Suprapubic skin (tissue), 4 donors: ENCODE data around the gene ACTBL2. TPM values are rescaled to one million over a fixed set of nuclear protein-coding genes. Genes with fewer than 3 reads are reported as not detected.

Experiments used
- DNase-seq, 2 donors: peaks; one replicate each; pipeline ENCODE4 v3.0.0-alpha.2; 2019; ENCODE audit warnings: low spot score in 2 of 2
- H3K27ac ChIP-seq: fragments of 200-600 bp; sonication (generic); one replicate; pipeline ENCODE4 v1.5.1; 2019
- H3K27me3 ChIP-seq: fragments of 200-600 bp; sonication (generic); one replicate; pipeline ENCODE4 v1.5.1; 2019
- H3K36me3 ChIP-seq: fragments of 200-600 bp; sonication (generic); one replicate; pipeline ENCODE4 v1.5.1; 2019
- H3K4me1 ChIP-seq: fragments of 200-600 bp; sonication (generic); one replicate; pipeline ENCODE4 v1.5.1; 2019
- H3K4me3 ChIP-seq: fragments of 200-600 bp; sonication (generic); one replicate; pipeline ENCODE4 v1.5.1; 2019; ENCODE audit warnings: mild to moderate bottlenecking
- H3K9me3 ChIP-seq: fragments of 200-600 bp; sonication (generic); one replicate; pipeline ENCODE4 v1.5.1; 2019
- EP300 ChIP-seq: sonication (generic); formaldehyde crosslinking; IDR thresholded peaks from one replicate; pipeline ENCODE4 v1.6.1; 2017; ENCODE audit warnings: antibody characterized with exemption
- POLR2A ChIP-seq, 2 donors: fragments of 450-650 bp; IDR thresholded peaks; one replicate each; pipeline ENCODE4 v1.6.1; 2017; ENCODE audit warnings: antibody characterized with exemption in 2 of 2, mild to moderate bottlenecking in 2 of 2, moderate library complexity in 2 of 2
- POLR2AphosphoS5 ChIP-seq, 3 donors: sonication (generic); formaldehyde crosslinking; IDR thresholded peaks; one replicate each; pipeline ENCODE4 v1.6.1; 2017; ENCODE audit warnings: antibody characterized with exemption in 3 of 3
- WGBS: methylation state at CpG from one replicate; pipeline ENCODE4 v1.1.5; 2018; 5-methylcytosine and 5-hydroxymethylcytosine counted together
- total RNA-seq, 4 donors: library from RNA; depleted of rRNA; stranded (reverse); fragments of >200 nt; gene quantifications; one replicate each; pipeline ENCODE4 v1.1.0, GENCODE V29; 2016
- TF ChIP-seq, protein P1 (sequence below), 2 donors: fragments of 200-600 bp in 1 of 2; fragments of 450-650 bp in 1 of 2; sonication (generic) in 1 of 2; IDR thresholded peaks; one replicate each; pipeline ENCODE4 v1.5.1; 2016 to 2019; ENCODE audit warnings: antibody characterized with exemption in 2 of 2, mild to moderate bottlenecking in 1 of 2, moderate library complexity in 1 of 2

Gene ACTBL2
- total RNA-seq, 4 donors from 2014 or later = 1.0 to 4.8 (median 1.6) TPM; not detected in 1

DNA sequence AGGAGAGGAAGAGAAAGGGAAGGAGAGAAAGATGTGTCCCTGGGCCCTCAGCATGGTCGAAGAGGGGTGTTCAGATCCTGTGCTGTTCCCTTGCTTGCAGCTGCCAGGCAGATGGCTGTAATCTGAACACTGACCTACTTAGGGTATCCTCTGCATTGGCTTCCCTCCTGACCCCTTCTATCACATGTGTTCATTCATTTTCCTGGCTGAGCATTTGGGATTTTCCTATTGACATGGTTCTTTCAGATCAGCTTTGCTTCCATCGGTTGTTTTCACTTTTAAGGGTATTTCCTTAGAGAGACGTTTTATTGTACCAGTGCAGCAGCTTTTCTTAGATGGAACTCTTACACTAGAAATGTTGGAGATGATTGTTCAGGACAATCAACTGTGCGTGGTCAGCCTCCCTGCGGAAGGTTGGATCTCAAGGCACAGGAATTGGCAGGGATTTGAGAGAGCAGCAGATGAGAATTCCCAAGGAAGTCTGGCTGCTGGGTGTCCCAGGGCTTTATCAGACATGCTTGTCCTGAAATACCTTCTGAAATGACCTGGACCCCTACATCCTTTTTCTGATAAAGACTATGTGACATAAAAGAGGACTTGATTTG is 26.0 kb downstream of the ACTBL2 start:
- H3K4me3 ChIP-seq = no peak overlapping the region
- TF ChIP-seq POLR2A (IDR thresholded peaks at IDR 0.05) (no peak), POLR2AphosphoS5 (IDR thresholded peaks at IDR 0.05) (no peak), EP300 (no peak)
- TF ChIP-seq, protein P1, sequence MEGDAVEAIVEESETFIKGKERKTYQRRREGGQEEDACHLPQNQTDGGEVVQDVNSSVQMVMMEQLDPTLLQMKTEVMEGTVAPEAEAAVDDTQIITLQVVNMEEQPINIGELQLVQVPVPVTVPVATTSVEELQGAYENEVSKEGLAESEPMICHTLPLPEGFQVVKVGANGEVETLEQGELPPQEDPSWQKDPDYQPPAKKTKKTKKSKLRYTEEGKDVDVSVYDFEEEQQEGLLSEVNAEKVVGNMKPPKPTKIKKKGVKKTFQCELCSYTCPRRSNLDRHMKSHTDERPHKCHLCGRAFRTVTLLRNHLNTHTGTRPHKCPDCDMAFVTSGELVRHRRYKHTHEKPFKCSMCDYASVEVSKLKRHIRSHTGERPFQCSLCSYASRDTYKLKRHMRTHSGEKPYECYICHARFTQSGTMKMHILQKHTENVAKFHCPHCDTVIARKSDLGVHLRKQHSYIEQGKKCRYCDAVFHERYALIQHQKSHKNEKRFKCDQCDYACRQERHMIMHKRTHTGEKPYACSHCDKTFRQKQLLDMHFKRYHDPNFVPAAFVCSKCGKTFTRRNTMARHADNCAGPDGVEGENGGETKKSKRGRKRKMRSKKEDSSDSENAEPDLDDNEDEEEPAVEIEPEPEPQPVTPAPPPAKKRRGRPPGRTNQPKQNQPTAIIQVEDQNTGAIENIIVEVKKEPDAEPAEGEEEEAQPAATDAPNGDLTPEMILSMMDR (IDR thresholded peaks at IDR 0.05) = no peak
- H3K27ac ChIP-seq = peak overlapping the region; percentile 28
- H3K4me1 ChIP-seq = peaks cover 20% of the 10 kb centered on the region
- 57% methylated on average over 5 of the region's 5 CpGs for WGBS
- H3K9me3 ChIP-seq = no peaks in the 10 kb centered on the region
- H3K27me3 ChIP-seq = no peaks in the 10 kb centered on the region
- no peak for DNase-seq
- no peaks in the 10 kb centered on the region for H3K36me3 ChIP-seq

DNA sequence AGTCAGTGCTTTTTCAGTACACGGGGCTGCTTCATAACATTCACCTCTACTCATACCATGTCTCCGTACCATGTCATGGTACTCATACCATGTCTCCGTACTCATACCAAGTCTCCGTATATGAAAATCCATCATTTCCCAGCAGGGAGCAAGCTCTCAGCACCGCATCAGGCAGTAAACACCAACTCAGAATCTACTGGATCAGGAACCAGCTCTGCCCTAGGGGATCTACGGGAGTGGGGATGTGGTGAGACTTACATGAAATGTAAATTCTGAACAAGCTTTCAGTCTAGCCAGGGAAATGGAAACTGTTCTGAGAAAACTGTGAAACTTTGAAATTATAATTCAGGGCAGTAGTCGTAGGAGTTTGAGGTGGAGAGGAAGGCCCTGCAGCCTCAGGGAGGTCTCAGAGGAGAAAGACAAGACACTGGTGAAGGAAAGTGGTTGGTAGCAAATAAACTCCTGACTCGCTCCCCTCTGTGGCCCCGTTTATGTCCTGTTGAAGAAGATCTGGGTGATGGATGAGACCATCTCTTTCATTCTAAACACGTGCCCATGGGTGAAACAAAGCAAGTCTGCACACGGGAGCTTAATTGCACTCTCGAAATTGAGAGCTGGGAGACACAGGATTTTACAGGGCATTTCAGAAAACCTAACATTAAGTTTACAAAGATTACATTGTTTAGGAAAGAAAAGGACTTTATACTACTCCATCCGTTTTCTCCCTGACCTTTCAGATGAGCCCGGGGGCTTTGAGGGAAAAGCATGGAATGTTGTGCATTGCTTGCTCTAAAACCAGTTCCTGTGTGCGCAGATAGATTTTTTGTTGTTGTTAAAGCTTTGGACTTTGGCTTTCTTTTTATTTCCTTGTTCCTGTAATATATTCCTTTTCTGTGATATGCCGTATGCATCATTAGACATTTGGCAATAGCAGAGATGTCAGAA is 26.8 kb downstream of the ACTBL2 start:
- H3K27ac ChIP-seq = peak overlapping the region; percentile 44

DNA sequence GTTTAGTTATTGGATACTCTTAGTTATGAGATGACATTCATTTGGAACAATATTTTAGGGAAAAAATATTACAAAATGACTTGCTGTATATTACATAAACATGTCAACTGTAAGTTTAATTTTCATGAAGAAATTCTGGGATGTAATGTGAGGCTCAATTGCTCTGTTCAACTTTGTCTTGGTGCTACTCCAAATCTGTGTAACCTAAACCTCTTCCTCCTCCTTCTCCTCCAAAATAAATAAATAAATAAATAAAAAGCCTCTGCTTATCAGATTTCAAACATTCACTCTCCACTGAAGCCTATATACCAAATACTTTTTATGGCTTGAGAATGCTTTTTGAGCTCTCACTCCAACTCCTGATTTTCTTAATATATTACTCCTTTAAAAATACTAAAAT is 27.7 kb downstream of the ACTBL2 start:
- TF ChIP-seq EP300 (no peak), POLR2AphosphoS5 (IDR thresholded peaks at IDR 0.05) (no peak), POLR2A (IDR thresholded peaks at IDR 0.05) (no peak)
- TF ChIP-seq, protein P1 (IDR thresholded peaks at IDR 0.05) = no peak
- Histone ChIP-seq H3K27me3 (no peaks in the 10 kb centered on the region), H3K4me3 (no peak overlapping the region), H3K27ac (peak overlapping the region; percentile 44), H3K36me3 (no peaks in the 10 kb centered on the region), H3K4me1 (peaks cover 26% of the 10 kb centered on the region), H3K9me3 (no peaks in the 10 kb centered on the region)
- no peak for DNase-seq

More for the DNA sequence above, 26.8 kb downstream of the ACTBL2 start:
- Histone ChIP-seq H3K9me3 (no peaks in the 10 kb centered on the region), H3K27me3 (no peaks in the 10 kb centered on the region), H3K4me3 (no peak overlapping the region), H3K4me1 (peaks cover 26% of the 10 kb centered on the region), H3K36me3 (no peaks in the 10 kb centered on the region)
- no peak for DNase-seq
- 75% methylated on average over 16 of the region's 16 CpGs for WGBS
- no peak for TF ChIP-seq POLR2AphosphoS5 (IDR thresholded peaks at IDR 0.05)
- no peak for TF ChIP-seq POLR2A (IDR thresholded peaks at IDR 0.05)
- TF ChIP-seq, protein P1 (IDR thresholded peaks at IDR 0.05) = no peak
- TF ChIP-seq EP300 = no peak

DNA sequence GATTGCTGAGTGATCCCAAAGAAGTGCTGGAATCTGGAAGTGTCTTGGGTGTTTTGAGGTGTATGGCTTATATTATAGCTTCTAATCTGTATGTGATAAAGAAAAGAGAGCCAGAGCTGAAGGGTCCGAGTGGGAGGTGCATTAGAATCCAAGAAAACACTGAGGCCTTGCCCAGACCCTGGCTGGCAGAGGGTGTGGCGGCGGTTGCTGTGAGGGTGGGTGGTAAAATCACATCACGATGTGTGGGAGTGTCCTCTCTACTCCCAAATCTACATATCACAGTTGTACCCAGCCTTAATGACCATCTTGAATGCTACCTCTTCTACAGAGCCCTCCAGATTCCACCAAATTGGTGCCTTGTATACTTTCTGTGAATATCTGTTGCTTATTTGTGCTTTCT is 28.9 kb downstream of the ACTBL2 start:
- no peaks in the 10 kb centered on the region for H3K9me3 ChIP-seq
- DNase-seq = no peak
- H3K36me3 ChIP-seq = no peaks in the 10 kb centered on the region
- TF ChIP-seq EP300 = no peak
- TF ChIP-seq POLR2AphosphoS5 (IDR thresholded peaks at IDR 0.05) = no peak
- no peak for TF ChIP-seq POLR2A (IDR thresholded peaks at IDR 0.05)
- TF ChIP-seq, protein P1 (IDR thresholded peaks at IDR 0.05) = no peak
- 90% methylated on average over 4 of the region's 4 CpGs for WGBS
- H3K4me1 ChIP-seq = peaks cover 26% of the 10 kb centered on the region
- H3K27me3 ChIP-seq = no peaks in the 10 kb centered on the region
- no peak overlapping the region for H3K4me3 ChIP-seq
- peak overlapping the region; percentile 54 for H3K27ac ChIP-seq

DNA sequence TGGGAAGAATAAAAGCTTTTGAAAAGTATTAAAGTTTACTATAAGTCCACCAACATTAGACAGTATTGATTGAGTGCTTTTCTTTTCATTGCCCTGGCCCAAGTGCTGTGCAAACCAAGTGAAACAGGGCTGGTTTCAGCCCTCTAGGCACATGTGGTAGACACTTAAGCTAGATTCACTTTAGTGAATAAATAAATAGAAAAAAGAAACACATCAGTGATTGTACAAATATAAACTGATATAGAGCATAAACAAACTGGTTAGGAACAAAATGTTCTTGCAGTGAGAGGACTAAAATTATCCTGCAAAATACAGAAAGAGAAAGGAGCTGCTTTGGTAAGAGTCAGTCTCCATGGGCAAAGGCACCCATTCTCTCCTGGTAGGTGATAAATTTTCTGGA is 29.7 kb downstream of the ACTBL2 start:
- Histone ChIP-seq H3K27ac (peak overlapping the region; percentile 54), H3K27me3 (no peaks in the 10 kb centered on the region), H3K4me1 (peaks cover 26% of the 10 kb centered on the region), H3K9me3 (no peaks in the 10 kb centered on the region), H3K4me3 (no peak overlapping the region), H3K36me3 (no peaks in the 10 kb centered on the region)
- TF ChIP-seq EP300 (no peak), POLR2A (IDR thresholded peaks at IDR 0.05) (no peak), POLR2AphosphoS5 (IDR thresholded peaks at IDR 0.05) (no peak)
- TF ChIP-seq, protein P1 (IDR thresholded peaks at IDR 0.05) = no peak
- DNase-seq = no peak
